ENCODE data around the gene RIT2.
"Not testable (repeated sequence)": the region's sequence is repeated elsewhere in the genome, so short reads cannot be mapped to it uniquely, and the experiment has no call there.

The RIT2 gene

DNA sequence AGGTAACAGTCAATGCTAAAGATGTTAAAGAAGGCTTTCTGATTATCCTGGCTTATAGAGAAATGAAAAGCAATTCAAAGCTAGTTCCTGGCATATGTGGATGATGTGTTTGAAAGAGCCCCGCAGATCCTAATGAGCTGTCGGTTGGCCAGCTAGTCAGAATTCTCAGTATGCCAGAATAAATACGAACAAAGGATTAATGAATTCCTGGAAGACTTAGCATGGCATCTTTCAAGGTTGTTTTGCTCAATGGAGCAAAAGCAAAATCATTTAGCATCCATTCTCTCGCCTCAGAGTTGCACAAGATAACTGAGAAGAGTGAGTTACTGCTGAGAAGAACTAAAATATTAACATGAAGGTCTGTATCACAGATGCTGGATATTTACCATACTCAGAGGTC lies 307.6 kb downstream of the RIT2 start:
- no peaks in the 10 kb centered on the region for H3K4me1 ChIP-seq (ENCODE audit: control insufficient read depth, insufficient read depth, low read length)
- ChIA-PET CTCF (no interaction called here), POLR2A (no interaction called here)
- no peaks in the 10 kb centered on the region for H3K36me3 ChIP-seq (ENCODE audit: control insufficient read depth in 2 of 2, insufficient read depth in 1 of 2, low read length in 2 of 2)
- no peaks in the 10 kb centered on the region for H3K9me3 ChIP-seq (ENCODE audit: control insufficient read depth, insufficient read depth, low read depth, low read length)
- H3K27ac ChIP-seq (ENCODE audit: extremely low read depth, low read depth, low read length): no peak overlapping the region
- H3K4me3 ChIP-seq (ENCODE audit: low read depth, low read length): no peak overlapping the region
- TF ChIP-seq ZNF223 (tag by site-specific recombination; IDR thresholded peaks at IDR 0.05) (no peak), ZNF449 (tag by site-specific recombination; IDR thresholded peaks at IDR 0.05) (0 out of 2 replicates have a peak, but pooled peaks have one; percentile 17)

- CTCF ChIA-PET: no interaction called here
- Histone ChIP-seq H3K9me3 (ENCODE audit: control insufficient read depth, insufficient read depth, low read depth, low read length) (no peaks in the 10 kb centered on the region), H3K4me3 (ENCODE audit: low read depth, low read length) (no peak overlapping the region), H3K36me3 (ENCODE audit: control insufficient read depth in 2 of 2, insufficient read depth in 1 of 2, low read length in 2 of 2) (no peaks in the 10 kb centered on the region), H3K27ac (ENCODE audit: extremely low read depth, low read depth, low read length) (no peak overlapping the region), H3K4me1 (ENCODE audit: control insufficient read depth, insufficient read depth, low read length) (no peaks in the 10 kb centered on the region; the same call in 1 of the 2 replicates)
- POLR2A ChIA-PET: no interaction called here
- TF ChIP-seq ZSCAN23 (tag by site-specific recombination; IDR thresholded peaks at IDR 0.05): no peak
- no peak for TF ChIP-seq MYNN (tag by site-specific recombination; IDR thresholded peaks at IDR 0.05; ENCODE audit: borderline replicate concordance)
- TF ChIP-seq ZNF514 (tag by site-specific recombination; IDR thresholded peaks at IDR 0.05): no peak
Measured at GRCh38 chr18:42801706-42802105, 313.8 kb downstream of the RIT2 start.

- Histone ChIP-seq H3K9me3 (ENCODE audit: control insufficient read depth, insufficient read depth, low read depth, low read length) (no peaks in the 10 kb centered on the region), H3K4me1 (ENCODE audit: control insufficient read depth, insufficient read depth, low read length) (no peaks in the 10 kb centered on the region; the same call in 1 of the 2 replicates), H3K27ac (ENCODE audit: extremely low read depth, low read depth, low read length) (no peak overlapping the region), H3K36me3 (ENCODE audit: control insufficient read depth in 2 of 2, insufficient read depth in 1 of 2, low read length in 2 of 2) (no peaks in the 10 kb centered on the region), H3K4me3 (ENCODE audit: low read depth, low read length) (no peak overlapping the region)
- TF ChIP-seq SP7 (tag by site-specific recombination; IDR thresholded peaks at IDR 0.05) (no peak), ZNF391 (tag by site-specific recombination; IDR thresholded peaks at IDR 0.05; ENCODE audit: borderline replicate concordance, low read depth) (no peak), SP2 (tag by site-specific recombination; IDR thresholded peaks at IDR 0.05) (no peak), ZNF157 (tag by site-specific recombination; IDR thresholded peaks at IDR 0.05) (no peak)
- TF ChIP-seq, protein P1, sequence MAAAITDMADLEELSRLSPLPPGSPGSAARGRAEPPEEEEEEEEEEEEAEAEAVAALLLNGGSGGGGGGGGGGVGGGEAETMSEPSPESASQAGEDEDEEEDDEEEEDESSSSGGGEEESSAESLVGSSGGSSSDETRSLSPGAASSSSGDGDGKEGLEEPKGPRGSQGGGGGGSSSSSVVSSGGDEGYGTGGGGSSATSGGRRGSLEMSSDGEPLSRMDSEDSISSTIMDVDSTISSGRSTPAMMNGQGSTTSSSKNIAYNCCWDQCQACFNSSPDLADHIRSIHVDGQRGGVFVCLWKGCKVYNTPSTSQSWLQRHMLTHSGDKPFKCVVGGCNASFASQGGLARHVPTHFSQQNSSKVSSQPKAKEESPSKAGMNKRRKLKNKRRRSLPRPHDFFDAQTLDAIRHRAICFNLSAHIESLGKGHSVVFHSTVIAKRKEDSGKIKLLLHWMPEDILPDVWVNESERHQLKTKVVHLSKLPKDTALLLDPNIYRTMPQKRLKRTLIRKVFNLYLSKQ (tag by site-specific recombination; IDR thresholded peaks at IDR 0.05; ENCODE audit: borderline replicate concordance): no peak
- CTCF ChIA-PET: no interaction called here
- POLR2A ChIA-PET: no interaction called here
Measured at GRCh38 chr18:42798606-42799170, 316.8 kb downstream of the RIT2 start.

GRCh38 chr18:42795213-42795789 lies 320.2 kb downstream of the RIT2 start:
- H3K4me1 ChIP-seq (ENCODE audit: control insufficient read depth, insufficient read depth, low read length); H3K9me3 ChIP-seq (ENCODE audit: control insufficient read depth, insufficient read depth, low read depth, low read length); POLR2A ChIA-PET; H3K36me3 ChIP-seq (ENCODE audit: control insufficient read depth in 2 of 2, insufficient read depth in 1 of 2, low read length in 2 of 2); CTCF ChIA-PET; H3K27ac ChIP-seq (ENCODE audit: extremely low read depth, low read depth, low read length); H3K4me3 ChIP-seq (ENCODE audit: low read depth, low read length): not testable (repeated sequence)

- H3K36me3 ChIP-seq (ENCODE audit: control insufficient read depth in 2 of 2, insufficient read depth in 1 of 2, low read length in 2 of 2): no peaks in the 10 kb centered on the region
- H3K27ac ChIP-seq (ENCODE audit: extremely low read depth, low read depth, low read length): no peak overlapping the region
- POLR2A ChIA-PET: no interaction called here
- H3K9me3 ChIP-seq (ENCODE audit: control insufficient read depth, insufficient read depth, low read depth, low read length): no peaks in the 10 kb centered on the region
- H3K4me3 ChIP-seq (ENCODE audit: low read depth, low read length): no peak overlapping the region
- CTCF ChIA-PET: interaction anchor here (0.9 kb wide), 1 partner anchor 9 kb away, joined by 3 read pairs; no protein-coding TSS in a partner anchor
- H3K4me1 ChIP-seq (ENCODE audit: control insufficient read depth, insufficient read depth, low read length): no peaks in the 10 kb centered on the region
- TF ChIP-seq ZNF670 (tag by site-specific recombination; IDR thresholded peaks at IDR 0.05; ENCODE audit: low read depth) (no peak), KLF8 (tag by site-specific recombination; IDR thresholded peaks at IDR 0.05) (no peak), ZNF140 (tag by site-specific recombination; IDR thresholded peaks at IDR 0.05) (no peak), ZNF350 (tag by site-specific recombination; IDR thresholded peaks at IDR 0.05) (no peak), ZSCAN16 (tag by site-specific recombination; IDR thresholded peaks at IDR 0.05) (no peak), PRDM1 (tag by site-specific recombination; IDR thresholded peaks at IDR 0.05) (no peak), ZNF26 (tag by site-specific recombination; IDR thresholded peaks at IDR 0.05) (no peak), ZNF843 (tag by site-specific recombination; IDR thresholded peaks at IDR 0.05) (no peak)
Measured at GRCh38 chr18:42792731-42793130, 322.8 kb downstream of the RIT2 start.
